Activated naive CD4-positive, alpha-beta T cell treated with anti-CD3 and anti-CD28 coated beads, Interleukin-2, amount 50 U/mL, for 24 hours (primary cell): ENCODE data around the gene PRSS35.
"Not testable (repeated sequence)": the region's sequence is repeated elsewhere in the genome, so short reads cannot be mapped to it uniquely, and the experiment has no call there.

Source experiments
- H3K27ac Mint-ChIP-seq: one replicate; pipeline ENCODE4 v1.8.0; 2021; ENCODE audit warnings: mild to moderate bottlenecking, mixed read lengths
- H3K27me3 Mint-ChIP-seq: one replicate; pipeline ENCODE4 v1.8.0; 2021; ENCODE audit warnings: mixed read lengths
- H3K36me3 Mint-ChIP-seq: one replicate; pipeline ENCODE4 v1.8.0; 2021; ENCODE audit warnings: mixed read lengths
- H3K4me1 Mint-ChIP-seq: one replicate; pipeline ENCODE4 v1.8.0; 2021; ENCODE audit warnings: mixed read lengths
- H3K4me3 Mint-ChIP-seq: one replicate; pipeline ENCODE4 v1.8.0; 2021; ENCODE audit warnings: mild to moderate bottlenecking, mixed read lengths
- H3K9me3 Mint-ChIP-seq: one replicate; pipeline ENCODE4 v1.8.0; 2021; ENCODE audit warnings: mixed read lengths

PRSS35 gene

GRCh38 chr6:83571663-83572185 lies 59.4 kb downstream of the PRSS35 start:
- H3K27ac Mint-ChIP-seq, H3K9me3 Mint-ChIP-seq, H3K4me3 Mint-ChIP-seq, H3K4me1 Mint-ChIP-seq, H3K36me3 Mint-ChIP-seq, H3K27me3 Mint-ChIP-seq: not testable (repeated sequence)

- H3K4me3 Mint-ChIP-seq, result no peak overlapping the region
- H3K9me3 Mint-ChIP-seq, result no peaks in the 10 kb centered on the region
- H3K27me3 Mint-ChIP-seq, result no peaks in the 10 kb centered on the region
- no peaks in the 10 kb centered on the region for H3K36me3 Mint-ChIP-seq
- H3K27ac Mint-ChIP-seq, result no peak overlapping the region
- no peaks in the 10 kb centered on the region for H3K4me1 Mint-ChIP-seq
Measured at GRCh38 chr6:83574783-83575182, 62.4 kb downstream of the PRSS35 start.
